Caco-2 (cell line): ENCODE data around the gene SMAD2. TPM values are rescaled to one million over a fixed set of nuclear protein-coding genes. Genes with fewer than 3 reads are reported as not detected.

Experiments used
- BruUV-seq: library from RNA; stranded (reverse); fragments of 400-500 nt; replicated peaks from 2 replicates; lab custom pipeline; 2021; lab: Mats Ljungman, UMichigan
- CTCF ChIA-PET: fragments of 300-600 bp; sonication (Branson Sonifier 250); formaldehyde crosslinking; loops from one replicate; lab custom pipeline; 2022; ENCODE audit warnings: antibody characterized with exemption; lab: Charles Lee
- POLR2A ChIA-PET: fragments of 300-600 bp; sonication (Branson Sonifier 250); formaldehyde crosslinking; loops from one replicate; lab custom pipeline; 2022; ENCODE audit warnings: antibody characterized with exemption; lab: Charles Lee
- DNase-seq, 2 experiments: peaks; one replicate each; pipeline versions ENCODE4 v3.0.0 to v3.0.0-alpha.2; 2020 to 2022
- H3K27me3 ChIP-seq: replicated peaks from 2 replicates; pipeline ENCODE4 v1.6.0; 2011; ENCODE audit warnings: low read length; ENCODE audit not compliant: control insufficient read depth, insufficient read depth
- H3K36me3 ChIP-seq: 2 replicates; pipeline ENCODE4 v1.5.1; 2011; ENCODE audit warnings: low read length; ENCODE audit not compliant: control insufficient read depth, insufficient read depth
- H3K4me1 ChIP-seq: fragments of 250-450 bp; sonication (Bioruptor Pico); 2 replicates; pipeline ENCODE4 v1.5.1; 2020; ENCODE audit warnings: mild to moderate bottlenecking
- H3K4me3 ChIP-seq: 2 replicates; pipeline ENCODE4 v1.5.1; 2011; ENCODE audit warnings: low read depth, mild to moderate bottlenecking, control low read depth, low read length
- H3K9me3 ChIP-seq: fragments of 250-450 bp; sonication (Bioruptor Pico); 2 replicates; pipeline ENCODE4 v1.5.1; 2020; ENCODE audit warnings: mild to moderate bottlenecking, moderate library complexity
- H3K27ac Mint-ChIP-seq: one replicate; pipeline ENCODE4 v1.8.0; 2022; ENCODE audit warnings: mixed read lengths; ENCODE audit not compliant: unreplicated experiment
- H3K27me3 Mint-ChIP-seq: one replicate; pipeline ENCODE4 v1.8.0; 2022; ENCODE audit warnings: mixed read lengths; ENCODE audit not compliant: insufficient read depth, unreplicated experiment
- H3K36me3 Mint-ChIP-seq: one replicate; pipeline ENCODE4 v1.8.0; 2022; ENCODE audit warnings: mild to moderate bottlenecking, mixed read lengths; ENCODE audit not compliant: insufficient read depth, unreplicated experiment
- H3K4me1 Mint-ChIP-seq: one replicate; pipeline ENCODE4 v1.8.0; 2022; ENCODE audit warnings: low read depth, mixed read lengths; ENCODE audit not compliant: unreplicated experiment
- H3K4me3 Mint-ChIP-seq: one replicate; pipeline ENCODE4 v1.8.0; 2022; ENCODE audit warnings: mild to moderate bottlenecking, moderate library complexity, mixed read lengths; ENCODE audit not compliant: unreplicated experiment
- H3K9me3 Mint-ChIP-seq: one replicate; pipeline ENCODE4 v1.8.0; 2022; ENCODE audit warnings: mixed read lengths; ENCODE audit not compliant: unreplicated experiment
- intact Hi-C: fragments of 100-400 bp; cut with micrococcal nuclease; formaldehyde crosslinking; loops from one replicate; pipeline ENCODE4 v1.10.0; 2022; ENCODE audit not compliant: unreplicated experiment
- total RNA-seq: library from RNA; stranded (reverse); gene quantifications from 2 replicates; pipeline ENCODE4 v1.2.3, GENCODE V29; 2022
- TF ChIP-seq, protein P1 (sequence below), 2 experiments: fragments of 200-600 bp in 1 of 2; IDR thresholded peaks; 1 replicate in 1 of 2; 2 replicates in 1 of 2; pipeline versions ENCODE4 v1.5.1 to v1.8.0; 2011 to 2022; ENCODE audit warnings: antibody characterized with exemption in 1 of 2, control low read depth in 1 of 2, inconsistent platforms in 1 of 2, low read depth in 1 of 2, low read length in 1 of 2, mild to moderate bottlenecking in 1 of 2, moderate library complexity in 1 of 2; ENCODE audit not compliant: insufficient read depth in 1 of 2, severe bottlenecking in 1 of 2, unreplicated experiment in 1 of 2

The SMAD2 gene
- total RNA-seq, 1 experiment from 2014 or later = 53.5 TPM

DNA sequence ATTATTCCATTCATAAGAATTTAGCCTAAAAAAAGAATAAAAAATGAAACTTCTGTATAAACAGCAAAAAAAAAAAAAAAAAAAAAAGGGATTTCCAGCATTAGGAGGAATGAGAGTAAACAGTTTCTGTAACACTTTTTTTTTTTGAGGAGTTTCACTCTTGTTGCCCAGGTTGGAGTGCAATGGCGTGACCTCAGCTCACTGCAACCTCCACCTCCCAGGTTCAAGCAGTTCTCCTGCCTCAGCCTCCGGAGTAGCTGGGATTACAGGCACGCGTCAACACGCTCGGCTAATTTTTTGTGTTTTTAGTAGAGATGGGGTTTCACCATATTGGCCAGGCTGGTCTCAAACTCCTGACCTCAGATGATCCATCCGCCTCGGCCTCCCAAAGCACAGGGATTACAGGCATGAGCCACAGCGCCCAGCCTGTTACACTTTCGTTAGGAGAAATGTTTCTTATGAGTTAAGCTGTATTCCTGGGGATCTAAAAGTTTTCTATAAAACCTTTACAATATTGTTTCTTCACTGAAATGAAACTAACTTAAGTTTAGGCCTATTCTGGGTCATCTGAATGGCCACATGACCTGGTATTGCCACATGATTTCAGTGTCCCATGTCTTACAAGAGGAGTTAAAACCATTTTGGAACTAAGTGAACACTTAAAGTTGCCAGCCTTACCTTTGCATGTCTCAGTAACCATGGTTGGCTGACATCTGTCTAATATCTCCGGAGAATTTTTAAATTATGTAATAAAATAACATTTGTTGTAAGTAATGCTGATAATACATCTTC is 17.5 kb downstream of the SMAD2 start:
- Histone ChIP-seq H3K4me1 (no peaks in the 10 kb centered on the region), H3K27me3 (no peaks in the 10 kb centered on the region), H3K36me3 (no peaks in the 10 kb centered on the region), H3K4me3 (no peak overlapping the region), H3K9me3 (no peaks in the 10 kb centered on the region)
- no peaks in the 10 kb centered on the region for H3K27me3 Mint-ChIP-seq
- intact Hi-C loops = no loop called here
- H3K4me1 Mint-ChIP-seq = peaks cover 8% of the 10 kb centered on the region
- POLR2A ChIA-PET = no interaction called here
- TF ChIP-seq, protein P1, sequence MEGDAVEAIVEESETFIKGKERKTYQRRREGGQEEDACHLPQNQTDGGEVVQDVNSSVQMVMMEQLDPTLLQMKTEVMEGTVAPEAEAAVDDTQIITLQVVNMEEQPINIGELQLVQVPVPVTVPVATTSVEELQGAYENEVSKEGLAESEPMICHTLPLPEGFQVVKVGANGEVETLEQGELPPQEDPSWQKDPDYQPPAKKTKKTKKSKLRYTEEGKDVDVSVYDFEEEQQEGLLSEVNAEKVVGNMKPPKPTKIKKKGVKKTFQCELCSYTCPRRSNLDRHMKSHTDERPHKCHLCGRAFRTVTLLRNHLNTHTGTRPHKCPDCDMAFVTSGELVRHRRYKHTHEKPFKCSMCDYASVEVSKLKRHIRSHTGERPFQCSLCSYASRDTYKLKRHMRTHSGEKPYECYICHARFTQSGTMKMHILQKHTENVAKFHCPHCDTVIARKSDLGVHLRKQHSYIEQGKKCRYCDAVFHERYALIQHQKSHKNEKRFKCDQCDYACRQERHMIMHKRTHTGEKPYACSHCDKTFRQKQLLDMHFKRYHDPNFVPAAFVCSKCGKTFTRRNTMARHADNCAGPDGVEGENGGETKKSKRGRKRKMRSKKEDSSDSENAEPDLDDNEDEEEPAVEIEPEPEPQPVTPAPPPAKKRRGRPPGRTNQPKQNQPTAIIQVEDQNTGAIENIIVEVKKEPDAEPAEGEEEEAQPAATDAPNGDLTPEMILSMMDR (IDR thresholded peaks at IDR 0.05; ENCODE audit: insufficient read depth in 1 of 2, low read depth in 1 of 2, low read length in 1 of 2, severe bottlenecking in 1 of 2, unreplicated experiment in 1 of 2) = no peak
- no peaks in the 10 kb centered on the region for H3K36me3 Mint-ChIP-seq
- no peak overlapping the region for H3K4me3 Mint-ChIP-seq
- BruUV-seq = no TSS peak
- H3K9me3 Mint-ChIP-seq = no peaks in the 10 kb centered on the region
- no peak for DNase-seq
- CTCF ChIA-PET = no interaction called here
- no peak overlapping the region for H3K27ac Mint-ChIP-seq

DNA sequence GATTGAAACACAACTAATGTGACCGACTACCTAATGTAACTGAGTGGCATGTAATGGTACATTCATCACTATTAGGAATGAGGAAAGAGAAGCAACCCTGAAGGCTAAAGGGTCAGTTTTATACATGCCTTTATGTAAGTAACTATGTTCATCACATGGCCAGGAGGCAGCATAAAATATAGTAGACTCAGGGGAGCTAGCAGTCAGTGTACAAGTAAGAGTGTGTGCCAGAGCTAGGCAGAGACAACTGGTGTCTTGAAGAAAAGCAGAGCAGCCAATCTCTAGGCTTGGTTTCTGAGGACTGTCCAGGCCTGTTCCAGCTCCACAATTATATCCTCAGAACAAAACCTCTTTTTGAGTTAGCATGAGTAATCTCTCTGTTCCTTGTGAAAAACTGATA is 18.1 kb downstream of the SMAD2 start:
- peak overlapping the region; percentile 13 for H3K27ac Mint-ChIP-seq

DNA sequence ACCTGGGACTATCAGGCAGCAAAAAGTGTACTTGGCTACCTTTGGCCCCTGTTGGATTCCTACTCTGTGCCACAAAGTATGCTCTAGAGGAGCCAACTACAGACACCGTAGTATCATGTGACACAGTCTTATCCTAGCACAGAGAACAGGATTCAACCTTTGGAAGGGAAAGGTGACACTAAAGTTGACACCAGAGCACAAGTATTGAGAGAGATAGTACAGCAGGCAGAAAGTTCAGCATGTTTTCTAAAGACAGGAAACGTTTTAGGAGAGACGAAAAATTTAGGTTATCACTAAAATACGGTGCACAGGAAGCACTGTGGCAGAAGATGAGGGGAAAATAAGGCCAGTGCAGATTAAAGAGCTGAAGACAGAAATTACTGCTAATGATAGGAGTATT is 18.6 kb downstream of the SMAD2 start:
- peaks cover 8% of the 10 kb centered on the region for H3K4me1 Mint-ChIP-seq
- H3K9me3 ChIP-seq = no peaks in the 10 kb centered on the region
- DNase-seq = no peak
- H3K36me3 ChIP-seq = no peaks in the 10 kb centered on the region
- peak overlapping the region; percentile 13 for H3K27ac Mint-ChIP-seq
- no peaks in the 10 kb centered on the region for H3K27me3 Mint-ChIP-seq
- H3K4me1 ChIP-seq = no peaks in the 10 kb centered on the region
- H3K4me3 ChIP-seq = no peak overlapping the region
- no peaks in the 10 kb centered on the region for H3K27me3 ChIP-seq
- ChIA-PET CTCF (no interaction called here), POLR2A (no interaction called here)
- BruUV-seq = no TSS peak
- peaks cover 3% of the 10 kb centered on the region for H3K9me3 Mint-ChIP-seq
- H3K36me3 Mint-ChIP-seq = peaks cover 8% of the 10 kb centered on the region
- H3K4me3 Mint-ChIP-seq = peak overlapping the region; percentile 15
- intact Hi-C loops = no loop called here
- TF ChIP-seq, protein P1 (IDR thresholded peaks at IDR 0.05; ENCODE audit: insufficient read depth in 1 of 2, low read depth in 1 of 2, low read length in 1 of 2, severe bottlenecking in 1 of 2, unreplicated experiment in 1 of 2) = no peak

More for the DNA sequence above, 18.1 kb downstream of the SMAD2 start:
- no peak overlapping the region for H3K4me3 ChIP-seq
- H3K9me3 Mint-ChIP-seq = no peaks in the 10 kb centered on the region
- peaks cover 3% of the 10 kb centered on the region for H3K36me3 Mint-ChIP-seq
- TF ChIP-seq, protein P1 (IDR thresholded peaks at IDR 0.05; ENCODE audit: insufficient read depth in 1 of 2, low read depth in 1 of 2, low read length in 1 of 2, severe bottlenecking in 1 of 2, unreplicated experiment in 1 of 2) = no peak
- H3K4me1 ChIP-seq = no peaks in the 10 kb centered on the region
- intact Hi-C loops = no loop called here
- peaks cover 8% of the 10 kb centered on the region for H3K4me1 Mint-ChIP-seq
- H3K9me3 ChIP-seq = no peaks in the 10 kb centered on the region
- DNase-seq = no peak
- BruUV-seq = no TSS peak
- CTCF ChIA-PET = no interaction called here
- H3K36me3 ChIP-seq = no peaks in the 10 kb centered on the region
- POLR2A ChIA-PET = no interaction called here
- H3K4me3 Mint-ChIP-seq = peak overlapping the region; percentile 15
- H3K27me3 ChIP-seq = no peaks in the 10 kb centered on the region
- H3K27me3 Mint-ChIP-seq = no peaks in the 10 kb centered on the region
